Osteocyte (in vitro differentiated cells): ENCODE data around the gene CYB561A3. TPM values are rescaled to one million over a fixed set of nuclear protein-coding genes. Genes with fewer than 3 reads are reported as not detected.

Experiments
- DNase-seq: peaks from one replicate; pipeline ENCODE4 v3.0.0; 2021; ENCODE audit warnings: mixed read lengths; ENCODE audit not compliant: unreplicated experiment; ENCODE audit errors: extremely low spot score
- H3K27ac Mint-ChIP-seq: one replicate; pipeline ENCODE4 v1.8.0; 2021; ENCODE audit warnings: mild to moderate bottlenecking, mixed read lengths; ENCODE audit not compliant: unreplicated experiment
- H3K27me3 Mint-ChIP-seq: one replicate; pipeline ENCODE4 v1.8.0; 2021; ENCODE audit warnings: mixed read lengths; ENCODE audit not compliant: unreplicated experiment
- H3K36me3 Mint-ChIP-seq: one replicate; pipeline ENCODE4 v1.8.0; 2021; ENCODE audit warnings: mixed read lengths; ENCODE audit not compliant: unreplicated experiment
- H3K4me1 Mint-ChIP-seq: one replicate; pipeline ENCODE4 v1.8.0; 2021; ENCODE audit warnings: mixed read lengths; ENCODE audit not compliant: unreplicated experiment
- H3K4me3 Mint-ChIP-seq: one replicate; pipeline ENCODE4 v1.8.0; 2021; ENCODE audit warnings: mild to moderate bottlenecking, moderate library complexity, mixed read lengths; ENCODE audit not compliant: unreplicated experiment
- H3K9me3 Mint-ChIP-seq: one replicate; pipeline ENCODE4 v1.8.0; 2021; ENCODE audit warnings: mixed read lengths; ENCODE audit not compliant: unreplicated experiment
- CTCF ChIP-seq: fragments of 200-600 bp; sonication (generic); IDR thresholded peaks from 2 replicates; pipeline ENCODE4 v1.5.0; 2021; ENCODE audit warnings: antibody characterized with exemption, mild to moderate bottlenecking, moderate library complexity
- long read RNA-seq: library from polyadenylated mRNA; unstranded; transcript quantifications from one replicate; pipeline ENCODE4 v2.0.0, GENCODE V29; 2021
- total RNA-seq: library from RNA; stranded (reverse); gene quantifications from 2 replicates; pipeline ENCODE4 v1.2.1, GENCODE V29; 2021

CYB561A3 gene
- total RNA-seq, result 49.5 and 57.0 TPM in 2 replicates
- long read RNA-seq, transcript CYB561A3-203 (7 exons, 1,803 nt), result minor isoform, 13 of 193 reads
- long read RNA-seq, transcript CYB561A3-201 (7 exons, 3,061 nt), result major isoform, 149 of 193 reads
- long read RNA-seq, partial matches to known transcripts, result 9 of 193 reads
- long read RNA-seq, other reads (novel, unspliced or antisense), result 19 of 193 reads

- H3K4me1 Mint-ChIP-seq, result peaks cover 36% of the 10 kb centered on the region
- TF ChIP-seq CTCF, result no peak
- H3K27me3 Mint-ChIP-seq, result no peaks in the 10 kb centered on the region
- peak within 1 kb of the TSS; percentile 97 for H3K27ac Mint-ChIP-seq
- peak; percentile 96 for DNase-seq
- peak within 1 kb of the TSS; percentile 98 for H3K4me3 Mint-ChIP-seq
- peaks cover 2% of the 10 kb centered on the region for H3K36me3 Mint-ChIP-seq
- H3K9me3 Mint-ChIP-seq, result no peaks in the 10 kb centered on the region
Measured at GRCh38 chr11:61361741-61362541, at the start of gene CYB561A3, which contains the start of gene TMEM138. Gene CYB561A3 (minus strand): TSS chr11:61361882. CDS start chr11:61356713, 5,169 bp downstream. Gene TMEM138 (plus strand): TSS chr11:61362374. CDS start chr11:61364391, 2,017 bp downstream.

- H3K36me3 Mint-ChIP-seq, result peaks cover 50% of the 10 kb centered on the region
- H3K4me3 Mint-ChIP-seq, result no peak overlapping the region
Measured at GRCh38 chr11:61406991-61407728, 45.5 kb upstream of the CYB561A3 start.

GRCh38 chr11:61406067-61406466 lies 44.4 kb upstream of the CYB561A3 start:
- Mint-ChIP-seq H3K27ac (no peak overlapping the region), H3K27me3 (no peaks in the 10 kb centered on the region), H3K4me1 (no peaks in the 10 kb centered on the region), H3K36me3 (peaks cover 41% of the 10 kb centered on the region), H3K9me3 (no peaks in the 10 kb centered on the region), H3K4me3 (no peak overlapping the region)
- TF ChIP-seq CTCF, result no peak
- no peak for DNase-seq

More at GRCh38 chr11:61406991-61407728, 45.5 kb upstream of the CYB561A3 start:
- H3K4me1 Mint-ChIP-seq, result no peaks in the 10 kb centered on the region
- TF ChIP-seq CTCF, result no peak
- H3K27ac Mint-ChIP-seq, result peak overlapping the region; percentile 18
- H3K27me3 Mint-ChIP-seq, result no peaks in the 10 kb centered on the region
- DNase-seq, result no peak
- no peaks in the 10 kb centered on the region for H3K9me3 Mint-ChIP-seq

GRCh38 chr11:61404641-61405040 lies 43.0 kb upstream of the CYB561A3 start:
- Mint-ChIP-seq H3K4me3 (no peak overlapping the region), H3K4me1 (no peaks in the 10 kb centered on the region), H3K36me3 (peaks cover 35% of the 10 kb centered on the region), H3K27me3 (no peaks in the 10 kb centered on the region), H3K27ac (peak overlapping the region; percentile 10), H3K9me3 (no peaks in the 10 kb centered on the region)
- TF ChIP-seq CTCF, result no peak
- no peak for DNase-seq

- no peak for TF ChIP-seq CTCF
- Mint-ChIP-seq H3K9me3 (no peaks in the 10 kb centered on the region), H3K4me3 (no peak overlapping the region), H3K27ac (no peak overlapping the region), H3K36me3 (peaks cover 31% of the 10 kb centered on the region), H3K27me3 (no peaks in the 10 kb centered on the region), H3K4me1 (no peaks in the 10 kb centered on the region)
- DNase-seq, result no peak
Measured at GRCh38 chr11:61404103-61404502, 42.4 kb upstream of the CYB561A3 start.
